Uterus (tissue), 4 donors: ENCODE data around the gene SLC17A8. TPM values are rescaled to one million over a fixed set of nuclear protein-coding genes. Genes with fewer than 3 reads are reported as not detected.
"Not testable (repeated sequence)": the region's sequence is repeated elsewhere in the genome, so short reads cannot be mapped to it uniquely, and the experiment has no call there.

ENCODE experiments used
- DNase-seq, 2 donors: peaks; one replicate each; pipeline ENCODE4 v3.0.0-alpha.2; 2019 to 2020
- H3K27ac ChIP-seq, 2 donors: fragments of 200-600 bp; sonication (generic); 1 replicate in 1 of 2; 2 replicates in 1 of 2; pipeline ENCODE4 v1.5.1; 2016 to 2018
- H3K27me3 ChIP-seq, 2 donors: fragments of 200-600 bp; sonication (generic); one replicate each; pipeline ENCODE4 v1.5.1; 2018 to 2019; ENCODE audit warnings: control low read depth in 1 of 2
- H3K36me3 ChIP-seq, 2 donors: fragments of 200-600 bp; sonication (generic); one replicate each; pipeline ENCODE4 v1.5.1; 2019; ENCODE audit warnings: control low read depth in 1 of 2
- H3K4me1 ChIP-seq, 2 donors: fragments of 200-600 bp; sonication (generic); one replicate each; pipeline ENCODE4 v1.5.1; 2018 to 2019; ENCODE audit warnings: control low read depth in 1 of 2
- H3K4me3 ChIP-seq, 2 donors: fragments of 200-600 bp; sonication (generic); 1 replicate in 1 of 2; 2 replicates in 1 of 2; pipeline ENCODE4 v1.5.1; 2018 to 2019; ENCODE audit warnings: mild to moderate bottlenecking in 1 of 2
- H3K9me3 ChIP-seq, 2 donors: fragments of 200-600 bp; sonication (generic); one replicate each; pipeline ENCODE4 v1.5.1; 2019; ENCODE audit warnings: control low read depth in 1 of 2
- POLR2A ChIP-seq, 2 donors: fragments of 450-650 bp; IDR thresholded peaks; one replicate each; pipeline ENCODE4 v1.6.1; 2016; ENCODE audit warnings: antibody characterized with exemption in 2 of 2, mild to moderate bottlenecking in 1 of 2, moderate library complexity in 1 of 2
- intact Hi-C: fragments of 100-400 bp; cut with DNase I; formaldehyde crosslinking; loops from one replicate; pipeline ENCODE4 v1.15.1; 2023; ENCODE audit warnings: low total_unique reads
- total RNA-seq, 4 donors: library from RNA; depleted of rRNA in 3 of 4; stranded (reverse); fragments of >200 nt in 3 of 4; gene quantifications; one replicate each; pipeline versions ENCODE4 v1.1.0 to v1.2.4, GENCODE V29; 2014 to 2023
- TF ChIP-seq, protein P1 (sequence below), 4 experiments: fragments of 200-600 bp in 2 of 4; fragments of 450-650 bp in 2 of 4; sonication (generic) in 2 of 4; IDR thresholded peaks; one replicate each; pipeline ENCODE4 v1.5.1; 2016 to 2019; ENCODE audit warnings: antibody characterized with exemption in 4 of 4, mild to moderate bottlenecking in 2 of 4, moderate library complexity in 1 of 4
- donor health status: DM: yes; HTN: yes; CAD: no.

Gene SLC17A8
- total RNA-seq, 4 donors from 2014 or later = 1.1 TPM; not detected in 3

DNA sequence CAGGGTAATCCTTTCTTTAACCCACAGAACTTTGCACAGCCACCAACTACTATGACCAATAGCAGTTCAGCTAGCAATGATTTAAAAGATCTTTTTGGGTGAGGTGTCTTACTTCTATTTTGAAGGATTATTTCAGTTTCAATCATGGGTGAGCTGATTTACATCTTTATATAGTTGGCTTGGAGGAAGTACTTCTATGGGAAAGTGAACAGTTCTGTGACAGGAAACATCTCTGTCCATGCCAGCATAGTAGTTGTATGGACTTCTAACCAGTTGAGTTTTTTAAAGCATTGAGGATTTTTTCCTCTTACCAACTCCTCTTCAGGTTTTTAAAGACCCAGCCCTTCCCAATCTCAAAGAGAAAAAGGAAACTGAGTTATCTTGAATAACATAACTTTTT is 17.8 kb upstream of the SLC17A8 start:
- Histone ChIP-seq H3K36me3 (no peaks in the 10 kb centered on the region), H3K4me1 (no peaks in the 10 kb centered on the region), H3K27ac (no peak overlapping the region), H3K9me3 (no peaks in the 10 kb centered on the region), H3K4me3 (no peak overlapping the region), H3K27me3 (no peaks in the 10 kb centered on the region)
- TF ChIP-seq, protein P1, sequence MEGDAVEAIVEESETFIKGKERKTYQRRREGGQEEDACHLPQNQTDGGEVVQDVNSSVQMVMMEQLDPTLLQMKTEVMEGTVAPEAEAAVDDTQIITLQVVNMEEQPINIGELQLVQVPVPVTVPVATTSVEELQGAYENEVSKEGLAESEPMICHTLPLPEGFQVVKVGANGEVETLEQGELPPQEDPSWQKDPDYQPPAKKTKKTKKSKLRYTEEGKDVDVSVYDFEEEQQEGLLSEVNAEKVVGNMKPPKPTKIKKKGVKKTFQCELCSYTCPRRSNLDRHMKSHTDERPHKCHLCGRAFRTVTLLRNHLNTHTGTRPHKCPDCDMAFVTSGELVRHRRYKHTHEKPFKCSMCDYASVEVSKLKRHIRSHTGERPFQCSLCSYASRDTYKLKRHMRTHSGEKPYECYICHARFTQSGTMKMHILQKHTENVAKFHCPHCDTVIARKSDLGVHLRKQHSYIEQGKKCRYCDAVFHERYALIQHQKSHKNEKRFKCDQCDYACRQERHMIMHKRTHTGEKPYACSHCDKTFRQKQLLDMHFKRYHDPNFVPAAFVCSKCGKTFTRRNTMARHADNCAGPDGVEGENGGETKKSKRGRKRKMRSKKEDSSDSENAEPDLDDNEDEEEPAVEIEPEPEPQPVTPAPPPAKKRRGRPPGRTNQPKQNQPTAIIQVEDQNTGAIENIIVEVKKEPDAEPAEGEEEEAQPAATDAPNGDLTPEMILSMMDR (IDR thresholded peaks at IDR 0.05) = no peak
- TF ChIP-seq POLR2A (IDR thresholded peaks at IDR 0.05) = no peak
- DNase-seq = no peak
- intact Hi-C loops = no loop called here

DNA sequence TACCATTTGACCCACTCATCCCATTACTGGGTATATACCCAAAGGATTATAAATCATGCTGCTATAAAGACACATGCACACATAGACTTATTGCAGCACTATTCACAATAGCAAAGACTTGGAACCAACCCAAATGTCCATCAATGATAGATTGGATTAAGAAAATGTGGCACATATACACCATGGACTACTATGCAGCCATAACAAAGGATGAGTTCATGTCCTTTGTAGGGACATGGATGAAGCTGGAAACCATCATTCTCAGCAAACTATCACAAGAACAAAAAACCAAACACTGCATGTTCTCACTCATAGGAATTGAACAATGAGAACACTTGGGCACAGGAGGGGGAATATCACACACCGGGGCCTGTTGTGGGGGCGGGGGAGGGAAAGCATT is 14.0 kb upstream of the SLC17A8 start:
- intact Hi-C loops, H3K36me3 ChIP-seq, H3K27ac ChIP-seq, H3K9me3 ChIP-seq, H3K4me1 ChIP-seq, H3K27me3 ChIP-seq, H3K4me3 ChIP-seq, DNase-seq: not testable (repeated sequence)

DNA sequence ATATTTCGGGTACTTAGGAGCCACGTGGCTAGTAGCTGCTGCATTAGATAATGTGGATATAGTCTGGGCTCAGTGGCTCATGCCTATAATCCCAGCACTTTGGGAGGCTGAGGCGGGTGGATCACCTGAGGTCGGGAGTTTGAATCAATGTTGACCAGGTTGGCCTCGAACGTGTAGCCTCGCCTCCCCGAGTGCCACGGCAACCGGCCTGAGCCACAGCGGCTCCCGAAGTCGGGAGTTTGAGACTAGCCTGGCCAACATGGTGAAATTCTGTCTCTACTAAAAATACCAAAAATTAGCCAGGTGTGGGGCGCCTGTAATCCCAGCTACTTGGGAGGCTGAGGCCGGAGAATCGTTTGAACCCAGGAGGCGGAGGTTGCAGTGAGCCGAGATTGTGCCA is 12.5 kb upstream of the SLC17A8 start:
- intact Hi-C loops, DNase-seq, H3K9me3 ChIP-seq, H3K36me3 ChIP-seq, H3K27ac ChIP-seq, H3K4me3 ChIP-seq, H3K27me3 ChIP-seq, H3K4me1 ChIP-seq: not testable (repeated sequence)

DNA sequence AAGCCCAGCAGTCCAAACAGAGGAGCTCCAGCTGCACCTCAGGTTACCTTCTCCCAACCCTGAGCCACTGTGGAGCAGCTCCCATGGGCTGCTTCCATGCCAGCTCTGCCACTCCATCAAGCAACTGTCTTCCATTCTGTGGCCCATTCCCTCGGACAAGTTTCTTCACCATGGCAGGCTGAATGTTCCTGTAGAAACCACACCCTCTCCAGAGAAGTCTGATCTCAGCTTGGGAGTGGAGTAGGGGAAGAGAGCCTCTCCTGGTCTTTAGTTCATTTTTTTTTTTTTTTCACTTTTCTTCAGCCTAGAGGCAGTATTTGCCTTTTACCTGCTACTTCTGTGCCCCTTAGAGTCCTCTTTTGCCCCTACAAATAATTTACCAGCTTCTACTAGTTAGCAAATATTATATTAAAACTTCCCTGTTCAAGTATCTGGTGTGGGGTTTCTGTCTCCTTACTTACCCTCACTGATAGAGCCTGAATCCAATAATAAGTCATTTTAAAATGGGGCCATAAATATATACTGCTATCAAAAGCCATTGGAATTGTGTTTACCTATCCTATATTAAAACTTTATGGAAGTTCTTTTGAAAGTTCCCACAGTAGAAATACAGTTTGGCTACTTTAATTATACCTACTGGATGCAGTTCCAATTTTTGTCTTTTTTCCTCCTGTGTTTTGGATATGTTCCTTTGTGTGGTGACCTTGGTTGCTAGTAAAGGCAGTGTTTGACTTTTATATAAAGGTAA is 11.7 kb upstream of the SLC17A8 start:
- no peaks in the 10 kb centered on the region for H3K4me1 ChIP-seq
- H3K27ac ChIP-seq = no peak overlapping the region
- no peaks in the 10 kb centered on the region for H3K36me3 ChIP-seq
- H3K4me3 ChIP-seq = no peak overlapping the region
- no peaks in the 10 kb centered on the region for H3K27me3 ChIP-seq
- no peaks in the 10 kb centered on the region for H3K9me3 ChIP-seq
- TF ChIP-seq POLR2A (IDR thresholded peaks at IDR 0.05) = no peak
- TF ChIP-seq, protein P1 (IDR thresholded peaks at IDR 0.05) = no peak
- no peak for DNase-seq
- intact Hi-C loops = no loop called here

DNA sequence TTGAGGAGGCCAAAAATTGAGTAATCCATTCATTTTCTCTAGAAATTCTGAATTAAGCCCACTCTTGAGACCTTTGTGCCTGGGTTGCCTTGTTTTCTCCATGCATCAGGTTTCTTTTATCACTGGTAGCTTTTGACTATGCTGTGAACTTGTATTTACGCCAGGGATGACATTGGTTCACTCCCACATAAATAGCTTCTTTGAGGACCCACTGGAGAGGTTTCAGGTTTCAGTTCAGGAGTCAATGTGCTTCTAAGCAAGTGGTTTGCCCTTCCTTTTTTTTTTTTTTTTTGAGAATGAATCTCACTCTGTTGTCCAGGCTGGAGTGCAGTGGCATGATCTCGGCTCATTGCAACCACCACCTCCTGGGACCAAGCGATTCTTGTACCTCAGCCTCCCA is 10.2 kb upstream of the SLC17A8 start:
- Histone ChIP-seq H3K27me3 (no peaks in the 10 kb centered on the region), H3K27ac (no peak overlapping the region), H3K36me3 (no peaks in the 10 kb centered on the region), H3K9me3 (no peaks in the 10 kb centered on the region), H3K4me1 (no peaks in the 10 kb centered on the region), H3K4me3 (no peak overlapping the region)
- intact Hi-C loops = no loop called here
- no peak for DNase-seq
- no peak for TF ChIP-seq POLR2A (IDR thresholded peaks at IDR 0.05)
- TF ChIP-seq, protein P1 (IDR thresholded peaks at IDR 0.05) = no peak

DNA sequence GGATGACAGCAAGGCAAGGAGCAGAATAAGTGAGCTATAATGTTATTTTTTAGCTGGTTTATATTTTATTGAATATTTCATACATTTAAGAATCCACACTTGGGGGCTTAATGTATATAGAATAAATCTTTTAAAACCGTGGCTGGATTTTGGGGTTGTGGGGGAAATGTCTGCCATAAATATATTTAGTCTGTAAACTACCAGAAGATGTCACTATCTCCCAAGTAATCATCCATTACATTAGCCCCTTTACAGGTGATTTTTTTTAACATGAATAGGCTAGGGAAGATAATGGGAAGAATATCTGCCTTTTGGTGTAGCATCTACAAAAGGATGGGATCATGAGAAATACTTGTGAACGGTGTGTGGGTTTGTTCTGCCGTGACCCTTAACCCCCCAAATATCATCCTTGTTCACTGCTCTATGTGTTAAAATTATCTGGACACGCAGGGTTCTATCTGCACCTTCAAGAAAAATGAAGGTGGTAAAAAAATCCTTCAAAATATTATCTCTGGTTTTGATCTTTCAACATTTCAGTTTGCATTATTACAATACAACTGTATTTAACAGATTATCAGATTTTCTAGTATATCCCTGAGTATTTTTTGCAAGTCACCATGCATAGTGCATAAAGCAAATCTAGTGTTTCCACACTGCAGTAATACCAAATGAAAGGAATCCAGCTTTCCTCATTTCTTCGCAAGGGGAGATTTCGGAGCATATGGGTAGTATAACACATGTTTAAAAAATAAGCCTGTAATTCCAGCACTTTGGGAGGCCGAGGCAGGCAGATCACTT is 8.0 kb upstream of the SLC17A8 start:
- TF ChIP-seq POLR2A (IDR thresholded peaks at IDR 0.05) = no peak
- TF ChIP-seq, protein P1 (IDR thresholded peaks at IDR 0.05) = peak in 3 of 4 experiments; percentile 8 to 34 (median 30)
- no peak overlapping the region for H3K27ac ChIP-seq
- H3K4me1 ChIP-seq = no peaks in the 10 kb centered on the region
- DNase-seq = no peak
- H3K4me3 ChIP-seq = no peak overlapping the region
- no peaks in the 10 kb centered on the region for H3K9me3 ChIP-seq
- no peaks in the 10 kb centered on the region for H3K36me3 ChIP-seq
- intact Hi-C loops = no loop called here
- H3K27me3 ChIP-seq = no peaks in the 10 kb centered on the region
